OCI-LY1 (cell line): ENCODE data around the gene MYH7B.

ENCODE experiments used
- EZH2 ChIP-seq: fragments of 200-600 bp; sonication (generic), shearing (Covaris generic); IDR thresholded peaks from 2 replicates; pipeline ENCODE4 v1.8.0; 2017; ENCODE audit warnings: borderline replicate concordance, mixed run types, mild to moderate bottlenecking, antibody characterized with exemption, low read length, moderate library complexity, mixed read lengths
- TF ChIP-seq, protein P1 (sequence below): fragments of 200-600 bp; sonication (generic), shearing (Covaris generic); IDR thresholded peaks from 2 replicates; pipeline ENCODE4 v1.5.1; 2017; ENCODE audit warnings: mild to moderate bottlenecking, antibody characterized with exemption, low read length, moderate library complexity, mixed read lengths

GRCh38 chr20:34967421-34967820, 11.8 kb downstream of the MYH7B start:
- TF ChIP-seq, protein P1, sequence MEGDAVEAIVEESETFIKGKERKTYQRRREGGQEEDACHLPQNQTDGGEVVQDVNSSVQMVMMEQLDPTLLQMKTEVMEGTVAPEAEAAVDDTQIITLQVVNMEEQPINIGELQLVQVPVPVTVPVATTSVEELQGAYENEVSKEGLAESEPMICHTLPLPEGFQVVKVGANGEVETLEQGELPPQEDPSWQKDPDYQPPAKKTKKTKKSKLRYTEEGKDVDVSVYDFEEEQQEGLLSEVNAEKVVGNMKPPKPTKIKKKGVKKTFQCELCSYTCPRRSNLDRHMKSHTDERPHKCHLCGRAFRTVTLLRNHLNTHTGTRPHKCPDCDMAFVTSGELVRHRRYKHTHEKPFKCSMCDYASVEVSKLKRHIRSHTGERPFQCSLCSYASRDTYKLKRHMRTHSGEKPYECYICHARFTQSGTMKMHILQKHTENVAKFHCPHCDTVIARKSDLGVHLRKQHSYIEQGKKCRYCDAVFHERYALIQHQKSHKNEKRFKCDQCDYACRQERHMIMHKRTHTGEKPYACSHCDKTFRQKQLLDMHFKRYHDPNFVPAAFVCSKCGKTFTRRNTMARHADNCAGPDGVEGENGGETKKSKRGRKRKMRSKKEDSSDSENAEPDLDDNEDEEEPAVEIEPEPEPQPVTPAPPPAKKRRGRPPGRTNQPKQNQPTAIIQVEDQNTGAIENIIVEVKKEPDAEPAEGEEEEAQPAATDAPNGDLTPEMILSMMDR: no peak
- TF ChIP-seq EZH2: no peak
